DOHH2 (cell line): ENCODE results near the gene RAET1G.

Source experiments
- H3F3A ChIP-seq: fragments of 200-600 bp; sonication (generic), shearing (Covaris generic); 2 replicates; pipeline ENCODE4 v1.6.0; 2016; ENCODE audit warnings: antibody characterized with exemption, mild to moderate bottlenecking; ENCODE audit not compliant: control insufficient read depth, insufficient read depth
- H3K27ac ChIP-seq: fragments of 200-600 bp; sonication (generic); 2 replicates; pipeline ENCODE4 v1.5.1; 2014; ENCODE audit warnings: low read depth, mild to moderate bottlenecking, low read length, moderate library complexity
- H3K27me3 ChIP-seq: fragments of 200-600 bp; sonication (generic); 2 replicates; pipeline ENCODE4 v1.6.1; 2014; ENCODE audit warnings: mild to moderate bottlenecking, low read length, mixed read lengths; ENCODE audit not compliant: control insufficient read depth
- H3K36me3 ChIP-seq: fragments of 200-600 bp; sonication (generic); 2 replicates; pipeline ENCODE4 v1.6.1; 2014; ENCODE audit warnings: mild to moderate bottlenecking, low read length, moderate library complexity, mixed read lengths; ENCODE audit not compliant: control insufficient read depth
- H3K4me1 ChIP-seq: fragments of 200-600 bp; sonication (generic); 2 replicates; pipeline ENCODE4 v1.6.1; 2014; ENCODE audit warnings: mild to moderate bottlenecking, low read length, mixed read lengths; ENCODE audit not compliant: control insufficient read depth
- H3K4me2 ChIP-seq: fragments of 200-600 bp; sonication (generic); 2 replicates; pipeline ENCODE4 v1.6.0; 2014; ENCODE audit warnings: mild to moderate bottlenecking, low read length, moderate library complexity
- H3K4me3 ChIP-seq: fragments of 200-600 bp; sonication (generic); 2 replicates; pipeline ENCODE4 v1.5.1; 2014; ENCODE audit warnings: mild to moderate bottlenecking, low read length, mixed read lengths
- H3K79me2 ChIP-seq: fragments of 200-600 bp; sonication (generic); 2 replicates; pipeline ENCODE4 v1.6.1; 2014; ENCODE audit warnings: mild to moderate bottlenecking, low read length, mixed read lengths; ENCODE audit not compliant: control insufficient read depth
- H3K9me2 ChIP-seq: fragments of 200-600 bp; sonication (generic); replicated peaks from 2 replicates; pipeline ENCODE4 v1.6.1; 2014; ENCODE audit warnings: mild to moderate bottlenecking, low read length, mixed read lengths; ENCODE audit not compliant: control insufficient read depth
- H3K9me3 ChIP-seq: fragments of 200-600 bp; sonication (generic); 2 replicates; pipeline ENCODE4 v1.6.1; 2014; ENCODE audit warnings: antibody characterized with exemption, low read length, mixed read lengths; ENCODE audit not compliant: control insufficient read depth, insufficient read depth
- H4K20me1 ChIP-seq: fragments of 200-600 bp; sonication (generic); 2 replicates; pipeline ENCODE4 v1.6.0; 2014; ENCODE audit warnings: low read depth, mild to moderate bottlenecking, antibody characterized with exemption, low read length, moderate library complexity; ENCODE audit not compliant: control insufficient read depth, insufficient read depth
- EZH2phosphoT487 ChIP-seq: fragments of 200-600 bp; sonication (generic); IDR thresholded peaks from 2 replicates; pipeline ENCODE4 v1.6.1; 2017; ENCODE audit warnings: borderline replicate concordance, mild to moderate bottlenecking, antibody characterized with exemption, low read length, moderate library complexity, mixed read lengths
- TF ChIP-seq, protein P1 (sequence below): fragments of 200-600 bp; sonication (generic); IDR thresholded peaks from one replicate; pipeline ENCODE4 v1.5.1; 2014; ENCODE audit warnings: antibody characterized with exemption, mild to moderate bottlenecking, low read depth, low read length; ENCODE audit not compliant: poor library complexity, severe bottlenecking

The RAET1G gene

DNA sequence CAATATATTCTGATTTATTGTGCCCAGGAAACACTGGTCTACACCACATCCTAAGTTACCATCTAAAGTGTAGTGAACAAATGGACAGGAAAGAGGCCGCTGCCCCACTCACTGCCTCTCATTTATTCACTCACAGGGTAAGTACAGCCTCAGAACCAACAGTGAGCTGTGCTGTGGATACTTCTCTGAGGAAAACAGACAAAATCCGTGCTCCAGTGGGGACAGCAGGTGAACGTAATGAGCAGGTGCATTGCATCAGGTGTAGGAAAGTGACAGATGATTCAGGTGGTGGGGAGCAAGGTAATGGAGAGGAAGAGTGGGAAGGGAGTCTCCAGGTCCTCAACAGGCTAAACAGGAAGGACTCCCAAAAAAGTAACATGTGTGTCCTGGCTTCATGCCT, 10.5 kb upstream of the RAET1G start:
- H3K4me1 ChIP-seq = peaks cover 8% of the 10 kb centered on the region
- no peaks in the 10 kb centered on the region for H3F3A ChIP-seq
- TF ChIP-seq, protein P1, sequence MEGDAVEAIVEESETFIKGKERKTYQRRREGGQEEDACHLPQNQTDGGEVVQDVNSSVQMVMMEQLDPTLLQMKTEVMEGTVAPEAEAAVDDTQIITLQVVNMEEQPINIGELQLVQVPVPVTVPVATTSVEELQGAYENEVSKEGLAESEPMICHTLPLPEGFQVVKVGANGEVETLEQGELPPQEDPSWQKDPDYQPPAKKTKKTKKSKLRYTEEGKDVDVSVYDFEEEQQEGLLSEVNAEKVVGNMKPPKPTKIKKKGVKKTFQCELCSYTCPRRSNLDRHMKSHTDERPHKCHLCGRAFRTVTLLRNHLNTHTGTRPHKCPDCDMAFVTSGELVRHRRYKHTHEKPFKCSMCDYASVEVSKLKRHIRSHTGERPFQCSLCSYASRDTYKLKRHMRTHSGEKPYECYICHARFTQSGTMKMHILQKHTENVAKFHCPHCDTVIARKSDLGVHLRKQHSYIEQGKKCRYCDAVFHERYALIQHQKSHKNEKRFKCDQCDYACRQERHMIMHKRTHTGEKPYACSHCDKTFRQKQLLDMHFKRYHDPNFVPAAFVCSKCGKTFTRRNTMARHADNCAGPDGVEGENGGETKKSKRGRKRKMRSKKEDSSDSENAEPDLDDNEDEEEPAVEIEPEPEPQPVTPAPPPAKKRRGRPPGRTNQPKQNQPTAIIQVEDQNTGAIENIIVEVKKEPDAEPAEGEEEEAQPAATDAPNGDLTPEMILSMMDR = no peak
- TF ChIP-seq EZH2phosphoT487 = no peak
- H3K27ac ChIP-seq = no peak overlapping the region
- H3K79me2 ChIP-seq = no peaks in the 10 kb centered on the region
- H3K4me2 ChIP-seq = no peak overlapping the region
- H3K4me3 ChIP-seq = no peak overlapping the region
- H3K9me2 ChIP-seq = no peaks in the 10 kb centered on the region
- no peaks in the 10 kb centered on the region for H3K36me3 ChIP-seq
- H4K20me1 ChIP-seq = no peaks in the 10 kb centered on the region
- H3K27me3 ChIP-seq = peaks cover 61% of the 10 kb centered on the region
- H3K9me3 ChIP-seq = no peaks in the 10 kb centered on the region

DNA sequence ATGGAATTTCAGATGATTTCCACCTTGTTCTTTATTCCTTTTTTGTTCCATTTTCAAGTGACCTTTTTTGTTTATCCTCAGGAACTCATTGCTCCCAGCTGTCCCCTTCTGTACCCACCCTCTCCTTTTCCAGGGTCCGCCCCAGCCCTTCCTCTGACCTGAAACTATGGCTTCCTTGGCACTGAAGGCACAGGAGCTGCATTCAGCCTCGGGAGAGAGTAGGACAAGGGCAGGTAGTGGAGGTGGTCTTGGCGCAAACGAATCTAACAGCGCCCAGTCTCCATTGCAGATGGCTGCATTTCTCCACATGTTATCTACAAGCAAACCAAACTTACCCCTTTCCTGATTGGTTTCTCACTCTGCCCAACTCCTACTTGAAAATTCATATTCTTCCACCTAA, 10.1 kb upstream of the RAET1G start:
- TF ChIP-seq, protein P1 = no peak
- no peak for TF ChIP-seq EZH2phosphoT487
- Histone ChIP-seq H3K27ac (no peak overlapping the region), H3K9me2 (no peaks in the 10 kb centered on the region), H3K9me3 (no peaks in the 10 kb centered on the region), H3K4me3 (no peak overlapping the region), H3K27me3 (peaks cover 56% of the 10 kb centered on the region), H3K79me2 (no peaks in the 10 kb centered on the region), H3K36me3 (no peaks in the 10 kb centered on the region), H4K20me1 (no peaks in the 10 kb centered on the region), H3K4me1 (peaks cover 4% of the 10 kb centered on the region; the same call in 1 of the 2 replicates), H3F3A (no peaks in the 10 kb centered on the region), H3K4me2 (no peak overlapping the region)

DNA sequence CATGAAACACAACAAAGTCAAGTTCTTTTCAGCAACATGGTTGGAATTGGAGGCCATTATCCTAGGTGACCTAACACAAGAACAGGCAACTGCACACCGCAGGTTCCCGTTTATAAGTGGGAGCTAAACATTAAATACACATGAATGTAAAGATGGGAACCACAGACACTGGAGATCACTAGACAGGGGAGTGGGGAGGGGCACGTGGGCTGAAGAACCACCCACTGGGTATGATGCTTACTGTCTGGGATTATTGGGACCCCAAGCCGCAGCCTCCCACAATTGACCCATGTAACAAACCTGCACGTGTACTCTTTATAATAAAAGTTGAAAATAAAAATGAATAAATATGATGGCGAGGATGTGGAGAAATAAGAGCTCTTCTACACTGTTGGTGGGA, 8.6 kb upstream of the RAET1G start:
- Histone ChIP-seq H4K20me1 (no peaks in the 10 kb centered on the region), H3K79me2 (no peaks in the 10 kb centered on the region), H3K4me2 (no peak overlapping the region), H3K27ac (no peak overlapping the region), H3K27me3 (peaks cover 44% of the 10 kb centered on the region), H3K4me1 (peaks cover 4% of the 10 kb centered on the region; the same call in 1 of the 2 replicates), H3F3A (no peaks in the 10 kb centered on the region), H3K9me2 (no peaks in the 10 kb centered on the region), H3K9me3 (no peaks in the 10 kb centered on the region), H3K36me3 (no peaks in the 10 kb centered on the region), H3K4me3 (no peak overlapping the region)
- TF ChIP-seq, protein P1 = no peak
- no peak for TF ChIP-seq EZH2phosphoT487
